ENCODE measurements around the gene STAG1. TPM values are rescaled to one million over a fixed set of nuclear protein-coding genes. Genes with fewer than 3 reads are reported as not detected.

The STAG1 gene
- polyA plus RNA-seq, 1 donor from 2014 or later: 30.8 TPM

DNA sequence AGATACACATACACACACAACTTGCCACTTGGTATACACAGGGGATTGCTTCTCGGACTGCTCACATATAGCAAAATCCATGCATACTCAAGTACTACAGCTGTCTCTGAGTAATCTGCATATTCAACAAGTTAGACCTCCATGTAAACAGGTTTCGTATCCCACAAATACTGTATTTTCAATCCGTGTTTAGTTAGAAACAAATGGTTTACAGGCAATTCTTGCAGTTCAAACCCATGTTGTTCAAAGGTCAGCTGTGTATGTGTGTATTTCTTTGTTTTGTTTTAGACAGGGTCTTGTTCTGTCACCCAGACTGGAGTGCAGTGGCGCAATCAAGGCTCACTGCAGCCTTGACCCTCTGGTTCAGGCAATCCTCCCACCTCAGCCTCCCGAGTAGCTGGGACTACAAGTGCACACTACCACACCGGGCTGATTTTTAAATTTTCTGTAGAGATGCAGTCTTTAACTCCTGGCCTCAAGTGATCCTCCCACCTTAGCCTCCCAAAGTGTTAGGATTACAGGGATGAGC, 253.2 kb downstream of the STAG1 start:
- H2AFZ ChIP-seq (ENCODE audit: low read depth, low read length): no peak overlapping the region
- H3K4me2 ChIP-seq (ENCODE audit: low read length): no peak overlapping the region
- no peak overlapping the region for H3K27ac ChIP-seq (ENCODE audit: low read length)
- no peaks in the 10 kb centered on the region for H3K27me3 ChIP-seq (ENCODE audit: insufficient read depth, low read depth, low read length)
- no peaks in the 10 kb centered on the region for H3K9me2 ChIP-seq (ENCODE audit: insufficient read depth, low read length)
- no peaks in the 10 kb centered on the region for H3K79me2 ChIP-seq (replicated peaks; ENCODE audit: insufficient read depth, low read length)
- no peaks in the 10 kb centered on the region for H3K9me3 ChIP-seq (ENCODE audit: low read length)
- no peak overlapping the region for H3K4me3 ChIP-seq (ENCODE audit: low read length)
- no peaks in the 10 kb centered on the region for H3F3A ChIP-seq (ENCODE audit: insufficient read depth, low read length, poor library complexity, severe bottlenecking)
- no peaks in the 10 kb centered on the region for H4K20me1 ChIP-seq (ENCODE audit: insufficient read depth)
- H3K36me3 ChIP-seq (ENCODE audit: insufficient read depth, low read length): no peaks in the 10 kb centered on the region
- no peak for TF ChIP-seq EP300 (conservative IDR thresholded peaks at IDR 0.05; ENCODE audit: poor library complexity, severe bottlenecking)
- TF ChIP-seq RAD21 (conservative IDR thresholded peaks at IDR 0.05): no peak
- TF ChIP-seq EZH2 (IDR thresholded peaks at IDR 0.05; ENCODE audit: borderline replicate concordance, insufficient read depth, low read length, poor library complexity, severe bottlenecking): no peak
- TF ChIP-seq REST (IDR thresholded peaks at IDR 0.05; ENCODE audit: borderline replicate concordance): no peak
- no peak for TF ChIP-seq MXI1 (conservative IDR thresholded peaks at IDR 0.05; ENCODE audit: poor library complexity, severe bottlenecking)
- no peak for TF ChIP-seq POLR2AphosphoS5 (IDR thresholded peaks at IDR 0.05)
- TF ChIP-seq SMC3 (conservative IDR thresholded peaks at IDR 0.05; ENCODE audit: poor library complexity): no peak
- TF ChIP-seq, protein P1, sequence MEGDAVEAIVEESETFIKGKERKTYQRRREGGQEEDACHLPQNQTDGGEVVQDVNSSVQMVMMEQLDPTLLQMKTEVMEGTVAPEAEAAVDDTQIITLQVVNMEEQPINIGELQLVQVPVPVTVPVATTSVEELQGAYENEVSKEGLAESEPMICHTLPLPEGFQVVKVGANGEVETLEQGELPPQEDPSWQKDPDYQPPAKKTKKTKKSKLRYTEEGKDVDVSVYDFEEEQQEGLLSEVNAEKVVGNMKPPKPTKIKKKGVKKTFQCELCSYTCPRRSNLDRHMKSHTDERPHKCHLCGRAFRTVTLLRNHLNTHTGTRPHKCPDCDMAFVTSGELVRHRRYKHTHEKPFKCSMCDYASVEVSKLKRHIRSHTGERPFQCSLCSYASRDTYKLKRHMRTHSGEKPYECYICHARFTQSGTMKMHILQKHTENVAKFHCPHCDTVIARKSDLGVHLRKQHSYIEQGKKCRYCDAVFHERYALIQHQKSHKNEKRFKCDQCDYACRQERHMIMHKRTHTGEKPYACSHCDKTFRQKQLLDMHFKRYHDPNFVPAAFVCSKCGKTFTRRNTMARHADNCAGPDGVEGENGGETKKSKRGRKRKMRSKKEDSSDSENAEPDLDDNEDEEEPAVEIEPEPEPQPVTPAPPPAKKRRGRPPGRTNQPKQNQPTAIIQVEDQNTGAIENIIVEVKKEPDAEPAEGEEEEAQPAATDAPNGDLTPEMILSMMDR (IDR thresholded peaks at IDR 0.05; ENCODE audit: poor library complexity, severe bottlenecking): no peak
- TF ChIP-seq TAF1 (IDR thresholded peaks at IDR 0.05; ENCODE audit: low read depth): no peak
- no peak overlapping the region for H3K9ac ChIP-seq (ENCODE audit: low read length)

DNA sequence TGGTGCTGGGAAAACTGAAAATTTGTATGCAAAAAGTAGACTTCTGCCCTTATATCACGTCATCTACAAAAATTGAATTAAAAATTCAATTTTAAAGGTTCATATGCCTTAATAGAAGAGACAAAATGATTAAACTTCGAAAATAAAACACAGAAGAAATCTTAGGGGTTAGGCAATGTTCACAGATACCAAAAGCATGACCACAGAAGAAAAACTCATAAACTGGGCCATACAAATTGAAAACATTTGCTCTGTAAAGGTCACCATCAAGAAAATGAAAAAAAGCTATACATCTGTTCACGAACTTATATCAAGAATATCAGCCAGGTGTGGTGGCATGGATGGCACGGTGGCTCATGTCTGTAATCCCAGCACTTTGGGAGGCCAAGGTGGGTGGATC, 257.0 kb downstream of the STAG1 start:
- Histone ChIP-seq H3K9me2 (ENCODE audit: insufficient read depth, low read length) (no peaks in the 10 kb centered on the region), H3K27ac (ENCODE audit: low read length) (no peak overlapping the region), H3F3A (ENCODE audit: insufficient read depth, low read length, poor library complexity, severe bottlenecking) (no peaks in the 10 kb centered on the region), H3K36me3 (ENCODE audit: insufficient read depth, low read length) (no peaks in the 10 kb centered on the region), H3K27me3 (ENCODE audit: insufficient read depth, low read depth, low read length) (no peaks in the 10 kb centered on the region), H3K79me2 (replicated peaks; ENCODE audit: insufficient read depth, low read length) (no peaks in the 10 kb centered on the region), H2AFZ (ENCODE audit: low read depth, low read length) (no peak overlapping the region), H3K9ac (ENCODE audit: low read length) (no peak overlapping the region), H3K4me2 (ENCODE audit: low read length) (no peak overlapping the region), H4K20me1 (ENCODE audit: insufficient read depth) (no peaks in the 10 kb centered on the region), H3K9me3 (ENCODE audit: low read length) (no peaks in the 10 kb centered on the region), H3K4me3 (ENCODE audit: low read length) (no peak overlapping the region)
- TF ChIP-seq EZH2 (IDR thresholded peaks at IDR 0.05; ENCODE audit: borderline replicate concordance, insufficient read depth, low read length, poor library complexity, severe bottlenecking): no peak
- no peak for TF ChIP-seq EP300 (conservative IDR thresholded peaks at IDR 0.05; ENCODE audit: poor library complexity, severe bottlenecking)
- TF ChIP-seq REST (IDR thresholded peaks at IDR 0.05; ENCODE audit: borderline replicate concordance): no peak
- TF ChIP-seq POLR2AphosphoS5 (IDR thresholded peaks at IDR 0.05): no peak
- no peak for TF ChIP-seq MXI1 (conservative IDR thresholded peaks at IDR 0.05; ENCODE audit: poor library complexity, severe bottlenecking)
- no peak for TF ChIP-seq SMC3 (conservative IDR thresholded peaks at IDR 0.05; ENCODE audit: poor library complexity)
- no peak for TF ChIP-seq TAF1 (IDR thresholded peaks at IDR 0.05; ENCODE audit: low read depth)
- TF ChIP-seq, protein P1 (IDR thresholded peaks at IDR 0.05; ENCODE audit: poor library complexity, severe bottlenecking): no peak
- TF ChIP-seq RAD21 (conservative IDR thresholded peaks at IDR 0.05): no peak

Data from neural cell (in vitro differentiated cells).